ENCODE data around the gene INMT. TPM values are rescaled to one million over a fixed set of nuclear protein-coding genes. Genes with fewer than 3 reads are reported as not detected.

The INMT gene
- total and polyA plus RNA-seq, 9 donors, result 6.4 to 18.3 (median 11.6) TPM

- Histone ChIP-seq H3K4me1 (ENCODE audit: control insufficient read depth, insufficient read depth, low read length) (peaks cover 19% of the 10 kb centered on the region), H3K27me3 (ENCODE audit: control insufficient read depth, insufficient read depth, low read length) (no peaks in the 10 kb centered on the region), H3K27ac (ENCODE audit: low read length) (peak overlapping the region; percentile 60), H3K4me3 (ENCODE audit: low read length) (no peak overlapping the region), H3K36me3 (ENCODE audit: control insufficient read depth, insufficient read depth, low read length) (no peaks in the 10 kb centered on the region), H3K9me3 (replicated peaks; ENCODE audit: control insufficient read depth, low read depth, low read length) (no peaks in the 10 kb centered on the region)
- peak; percentile 64 for DNase-seq
- WGBS (ENCODE audit: insufficient coverage), result 13% methylated on average over 4 of the region's 6 CpGs
Observed at GRCh38 chr7:30745261-30745941, 6.5 kb upstream of the INMT start.

- Histone ChIP-seq H3K4me3 (ENCODE audit: low read length) (no peak overlapping the region), H3K27ac (ENCODE audit: low read length) (peak overlapping the region; percentile 87), H3K4me1 (ENCODE audit: control insufficient read depth, insufficient read depth, low read length) (peaks cover 46% of the 10 kb centered on the region), H3K9me3 (replicated peaks; ENCODE audit: control insufficient read depth, low read depth, low read length) (no peaks in the 10 kb centered on the region), H3K27me3 (ENCODE audit: control insufficient read depth, insufficient read depth, low read length) (no peaks in the 10 kb centered on the region), H3K36me3 (ENCODE audit: control insufficient read depth, insufficient read depth, low read length) (peaks cover 5% of the 10 kb centered on the region)
- DNase-seq, result no peak
- WGBS (ENCODE audit: insufficient coverage), result no CpG with 5 or more reads among the region's 2 CpGs
Observed at GRCh38 chr7:30750010-30750409, 1.9 kb upstream of the INMT start.

- Histone ChIP-seq H3K9me3 (replicated peaks; ENCODE audit: control insufficient read depth, low read depth, low read length) (no peaks in the 10 kb centered on the region), H3K36me3 (ENCODE audit: control insufficient read depth, insufficient read depth, low read length) (peaks cover 5% of the 10 kb centered on the region), H3K4me1 (ENCODE audit: control insufficient read depth, insufficient read depth, low read length) (peaks cover 47% of the 10 kb centered on the region), H3K27ac (ENCODE audit: low read length) (peak overlapping the region; percentile 87), H3K27me3 (ENCODE audit: control insufficient read depth, insufficient read depth, low read length) (no peaks in the 10 kb centered on the region), H3K4me3 (ENCODE audit: low read length) (no peak overlapping the region)
- 17% methylated on average over 12 of the region's 16 CpGs for WGBS (ENCODE audit: insufficient coverage)
- DNase-seq, result peak; percentile 94
Observed at GRCh38 chr7:30750683-30751650, 968 bp upstream of the INMT start.

- Histone ChIP-seq H3K4me1 (ENCODE audit: control insufficient read depth, insufficient read depth, low read length) (peaks cover 59% of the 10 kb centered on the region), H3K4me3 (ENCODE audit: low read length) (peak overlapping the region; percentile 29), H3K36me3 (ENCODE audit: control insufficient read depth, insufficient read depth, low read length) (peaks cover 5% of the 10 kb centered on the region), H3K27ac (ENCODE audit: low read length) (peak overlapping the region; percentile 87), H3K27me3 (ENCODE audit: control insufficient read depth, insufficient read depth, low read length) (no peaks in the 10 kb centered on the region), H3K9me3 (replicated peaks; ENCODE audit: control insufficient read depth, low read depth, low read length) (no peaks in the 10 kb centered on the region)
- 61% methylated on average over 3 of the region's 6 CpGs for WGBS (ENCODE audit: insufficient coverage)
- DNase-seq, result no peak
Observed at GRCh38 chr7:30752484-30752883, 549 bp downstream of the INMT start.

- Histone ChIP-seq H3K27ac (ENCODE audit: low read length) (peak overlapping the region; percentile 87), H3K4me1 (ENCODE audit: control insufficient read depth, insufficient read depth, low read length) (peaks cover 64% of the 10 kb centered on the region), H3K4me3 (ENCODE audit: low read length) (peak overlapping the region; percentile 29), H3K27me3 (ENCODE audit: control insufficient read depth, insufficient read depth, low read length) (no peaks in the 10 kb centered on the region), H3K9me3 (replicated peaks; ENCODE audit: control insufficient read depth, low read depth, low read length) (no peaks in the 10 kb centered on the region), H3K36me3 (ENCODE audit: control insufficient read depth, insufficient read depth, low read length) (peaks cover 6% of the 10 kb centered on the region)
- 0% methylated on average over 4 of the region's 5 CpGs for WGBS (ENCODE audit: insufficient coverage)
- DNase-seq, result peak; percentile 99
Observed at GRCh38 chr7:30752979-30753378, 1.0 kb downstream of the INMT start.

- no peak overlapping the region for H3K4me3 ChIP-seq (ENCODE audit: low read length)
- H3K27me3 ChIP-seq (ENCODE audit: control insufficient read depth, insufficient read depth, low read length), result no peaks in the 10 kb centered on the region
- H3K27ac ChIP-seq (ENCODE audit: low read length), result no peak overlapping the region
- no peak for DNase-seq
- peaks cover 6% of the 10 kb centered on the region for H3K36me3 ChIP-seq (ENCODE audit: control insufficient read depth, insufficient read depth, low read length)
- no peaks in the 10 kb centered on the region for H3K9me3 ChIP-seq (replicated peaks; ENCODE audit: control insufficient read depth, low read depth, low read length)
- peaks cover 64% of the 10 kb centered on the region for H3K4me1 ChIP-seq (ENCODE audit: control insufficient read depth, insufficient read depth, low read length)
- WGBS (ENCODE audit: insufficient coverage), result 100% methylated on average over 3 of the region's 6 CpGs
Observed at GRCh38 chr7:30754315-30754877, 2.5 kb downstream of the INMT start.

GRCh38 chr7:30755384-30756154 is 3.6 kb downstream of the INMT start:
- H3K36me3 ChIP-seq (ENCODE audit: control insufficient read depth, insufficient read depth, low read length), result peaks cover 6% of the 10 kb centered on the region
- DNase-seq, result peak; percentile 87
- peak overlapping the region; percentile 80 for H3K27ac ChIP-seq (ENCODE audit: low read length)
- peaks cover 60% of the 10 kb centered on the region for H3K4me1 ChIP-seq (ENCODE audit: control insufficient read depth, insufficient read depth, low read length)
- no peak overlapping the region for H3K4me3 ChIP-seq (ENCODE audit: low read length)
- H3K9me3 ChIP-seq (replicated peaks; ENCODE audit: control insufficient read depth, low read depth, low read length), result no peaks in the 10 kb centered on the region
- H3K27me3 ChIP-seq (ENCODE audit: control insufficient read depth, insufficient read depth, low read length), result no peaks in the 10 kb centered on the region
- 53% methylated on average over 13 of the region's 22 CpGs for WGBS (ENCODE audit: insufficient coverage)

GRCh38 chr7:30757342-30757692 is 5.4 kb downstream of the INMT start:
- no peak overlapping the region for H3K4me3 ChIP-seq (ENCODE audit: low read length)
- peak overlapping the region; percentile 67 for H3K27ac ChIP-seq (ENCODE audit: low read length)
- no peaks in the 10 kb centered on the region for H3K9me3 ChIP-seq (replicated peaks; ENCODE audit: control insufficient read depth, low read depth, low read length)
- peaks cover 42% of the 10 kb centered on the region for H3K4me1 ChIP-seq (ENCODE audit: control insufficient read depth, insufficient read depth, low read length)
- WGBS (ENCODE audit: insufficient coverage), result 47% methylated on average over 3 of the region's 6 CpGs
- DNase-seq, result peak; percentile 80
- H3K36me3 ChIP-seq (ENCODE audit: control insufficient read depth, insufficient read depth, low read length), result peaks cover 6% of the 10 kb centered on the region
- H3K27me3 ChIP-seq (ENCODE audit: control insufficient read depth, insufficient read depth, low read length), result no peaks in the 10 kb centered on the region

- no peaks in the 10 kb centered on the region for H3K9me3 ChIP-seq (replicated peaks; ENCODE audit: control insufficient read depth, low read depth, low read length)
- H3K27ac ChIP-seq (ENCODE audit: low read length), result no peak overlapping the region
- peaks cover 37% of the 10 kb centered on the region for H3K4me1 ChIP-seq (ENCODE audit: control insufficient read depth, insufficient read depth, low read length)
Observed at GRCh38 chr7:30760514-30761213, 8.7 kb downstream of the INMT start.

More at GRCh38 chr7:30760514-30761213, 8.7 kb downstream of the INMT start:
- no CpG with 5 or more reads among the region's 3 CpGs for WGBS (ENCODE audit: insufficient coverage)
- Histone ChIP-seq H3K36me3 (ENCODE audit: control insufficient read depth, insufficient read depth, low read length) (peaks cover 2% of the 10 kb centered on the region), H3K4me3 (ENCODE audit: low read length) (no peak overlapping the region), H3K27me3 (ENCODE audit: control insufficient read depth, insufficient read depth, low read length) (no peaks in the 10 kb centered on the region)
- DNase-seq, result no peak

Data from muscle of leg (tissue), 11 donors.